ENCODE measurements around the gene SORCS3.

Gene SORCS3

GRCh38 chr10:105192146-105192545 is 551.1 kb downstream of the SORCS3 start:
- no peak for FAIRE-seq

GRCh38 chr10:105192861-105193260 is 551.8 kb downstream of the SORCS3 start:
- FAIRE-seq = no peak

DNA sequence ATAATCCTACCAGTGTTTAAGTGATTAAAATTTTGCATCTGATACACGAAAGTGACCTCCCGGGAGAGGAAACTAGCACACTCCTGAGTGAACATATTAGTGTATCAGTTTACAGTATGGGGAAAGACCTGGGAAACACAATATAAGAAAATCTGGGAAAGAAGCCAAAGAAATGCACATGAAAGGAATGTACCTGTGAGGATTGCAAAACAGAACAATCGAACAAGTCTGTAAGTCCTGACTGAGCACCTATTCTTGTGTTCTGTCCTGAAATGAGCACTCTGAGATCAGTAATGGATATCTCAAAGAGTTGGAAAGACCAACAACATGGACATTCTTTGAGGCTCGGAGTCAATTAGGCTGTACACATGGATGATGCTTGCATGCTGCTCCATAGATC is 554.7 kb downstream of the SORCS3 start:
- FAIRE-seq = no peak

GRCh38 chr10:105197598-105198364 is 556.7 kb downstream of the SORCS3 start:
- no peak for FAIRE-seq

DNA sequence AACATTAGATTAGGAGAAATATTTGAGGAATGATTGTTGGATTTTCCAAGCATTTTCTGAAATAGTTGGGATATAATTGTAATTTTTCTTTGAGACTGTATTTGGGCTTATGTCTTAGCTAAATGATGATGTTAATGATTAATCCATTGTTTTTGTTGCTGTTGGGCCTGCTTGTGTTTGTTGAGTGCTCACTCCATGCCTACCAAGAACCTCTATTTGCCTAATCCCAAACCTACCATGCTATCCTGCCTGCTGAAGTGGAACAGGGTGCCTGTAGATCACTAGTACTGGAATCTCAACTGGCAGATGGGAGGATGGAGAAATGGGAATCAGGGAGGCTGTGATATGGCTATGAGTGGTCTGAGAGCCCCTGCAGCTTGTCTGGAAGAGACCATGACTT is 565.5 kb downstream of the SORCS3 start:
- FAIRE-seq = no peak

- no peak for FAIRE-seq
Measured at GRCh38 chr10:105207476-105207995, 566.4 kb downstream of the SORCS3 start.

DNA sequence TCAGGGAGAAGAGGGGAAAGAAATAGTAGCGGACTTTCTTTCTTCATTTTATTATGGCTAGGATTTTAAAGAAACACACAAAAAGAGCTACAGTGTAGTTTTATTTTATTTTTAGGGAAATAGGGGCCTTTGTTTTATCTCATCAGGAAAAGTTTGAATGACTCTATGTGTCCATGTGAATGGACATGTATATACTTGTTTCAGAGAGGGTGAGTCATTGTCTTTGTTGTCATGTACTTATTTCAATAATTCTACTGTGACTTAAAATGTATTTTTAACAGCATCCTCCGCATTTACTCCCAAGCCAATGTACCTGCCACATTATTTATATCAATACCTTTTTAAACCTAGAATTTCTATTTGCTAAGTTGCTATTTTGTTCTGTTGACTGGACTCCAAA is 569.5 kb downstream of the SORCS3 start:
- FAIRE-seq = no peak

DNA sequence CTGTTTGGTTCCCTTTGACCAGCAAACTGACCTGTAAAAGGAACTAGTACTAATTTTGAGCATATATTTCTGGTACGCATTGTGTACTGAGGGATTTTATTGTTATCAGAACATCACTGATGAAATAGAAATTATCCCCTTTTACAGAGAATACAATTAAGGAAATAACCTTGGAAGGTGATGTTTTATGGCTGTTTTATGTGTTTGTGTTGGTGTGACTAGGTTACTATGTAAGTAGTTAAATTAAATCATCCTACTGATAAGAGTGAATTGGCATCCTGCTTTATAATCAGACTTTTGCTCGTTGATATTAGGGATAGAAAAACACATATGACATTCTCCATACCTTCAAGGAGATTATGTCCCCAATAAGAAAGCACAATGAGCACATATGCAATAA is 596.6 kb downstream of the SORCS3 start:
- no peak for FAIRE-seq

DNA sequence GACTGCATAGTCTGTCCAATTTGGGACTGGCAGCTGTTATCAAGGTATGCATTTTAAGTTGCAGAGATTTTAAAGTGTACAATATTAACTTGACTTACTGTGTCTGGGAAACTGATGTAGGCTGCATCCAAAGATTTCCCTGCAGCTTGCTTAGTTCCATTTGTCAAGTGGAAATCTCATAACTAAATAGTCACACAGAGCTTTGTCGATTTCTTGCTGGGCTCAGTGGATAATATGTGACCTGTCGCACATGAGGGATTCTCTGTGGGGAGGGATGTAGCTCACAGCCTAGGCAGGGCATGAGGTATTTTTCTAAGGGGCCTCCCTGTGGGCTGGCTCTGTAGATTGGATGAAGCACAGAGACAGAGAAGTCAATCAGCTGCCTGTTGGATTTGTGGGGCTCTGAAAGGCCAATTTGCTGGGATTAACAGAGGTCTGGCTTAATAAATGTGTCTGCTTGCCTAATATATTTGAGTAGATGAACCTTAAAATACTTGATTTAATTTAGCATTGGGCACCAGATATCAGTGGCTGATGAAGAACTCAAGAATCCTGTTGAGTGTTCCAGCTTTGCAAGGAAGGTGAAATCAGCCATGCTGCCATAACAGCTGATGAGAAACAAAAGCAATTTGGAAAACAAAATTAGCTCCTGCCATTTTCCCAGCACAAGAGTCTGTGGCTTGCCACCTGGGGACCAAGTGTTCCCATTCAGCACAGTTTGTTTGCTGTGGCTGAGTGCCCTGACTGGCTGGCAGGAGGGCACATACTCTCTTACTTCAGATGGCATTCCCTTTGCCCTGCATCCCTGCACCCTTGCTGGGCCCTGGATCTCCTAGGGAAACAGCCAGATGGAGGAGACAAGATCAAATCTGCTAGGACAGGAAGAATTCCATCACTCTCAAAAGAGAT is 598.5 kb downstream of the SORCS3 start:
- no peak for FAIRE-seq

DNA sequence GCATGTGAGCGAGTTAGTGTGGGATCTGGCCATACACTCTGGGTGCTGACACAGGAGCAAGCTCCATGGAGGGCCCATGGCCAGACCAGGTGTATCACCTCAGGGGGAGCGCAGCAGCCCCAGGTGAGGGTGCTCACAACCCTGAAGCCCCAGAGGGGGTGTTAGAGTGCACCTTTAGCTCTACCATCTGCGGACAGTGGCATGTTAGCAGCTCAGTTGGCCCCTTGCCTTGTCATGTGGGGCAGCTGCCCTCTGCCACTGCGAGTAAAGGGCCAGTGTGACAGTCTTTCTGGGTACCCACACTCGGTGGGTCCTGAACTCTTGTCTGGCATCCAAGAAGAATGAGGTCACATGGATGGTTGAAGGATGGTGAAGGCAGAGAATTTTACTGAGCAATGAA is 600.2 kb downstream of the SORCS3 start:
- no peak for FAIRE-seq

GRCh38 chr10:105243381-105243780 is 602.3 kb downstream of the SORCS3 start:
- FAIRE-seq = no peak

- no peak for FAIRE-seq
Measured at GRCh38 chr10:105243825-105244224, 602.7 kb downstream of the SORCS3 start.

- FAIRE-seq = no peak
Measured at GRCh38 chr10:105247831-105248499, 606.9 kb downstream of the SORCS3 start.

DNA sequence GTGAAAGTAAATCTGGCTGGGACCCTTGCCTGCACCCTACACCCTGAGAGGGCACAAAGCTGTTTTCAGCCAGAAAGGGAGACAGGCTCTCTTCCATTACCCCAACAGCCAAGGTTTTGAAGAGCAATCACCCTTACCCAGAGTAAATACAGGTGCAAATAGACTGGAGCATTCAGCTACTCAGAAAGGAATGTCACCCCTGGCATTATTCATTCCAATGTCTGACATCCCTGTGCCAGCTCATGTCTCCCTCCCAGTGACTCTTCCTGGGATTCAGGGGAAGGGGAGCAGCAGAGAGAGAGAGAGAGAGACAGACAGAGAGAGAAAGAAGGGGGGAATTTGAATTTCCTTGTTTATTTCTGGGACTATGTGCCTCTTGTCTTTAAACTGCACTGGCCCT is 611.8 kb downstream of the SORCS3 start:
- FAIRE-seq = no peak

DNA sequence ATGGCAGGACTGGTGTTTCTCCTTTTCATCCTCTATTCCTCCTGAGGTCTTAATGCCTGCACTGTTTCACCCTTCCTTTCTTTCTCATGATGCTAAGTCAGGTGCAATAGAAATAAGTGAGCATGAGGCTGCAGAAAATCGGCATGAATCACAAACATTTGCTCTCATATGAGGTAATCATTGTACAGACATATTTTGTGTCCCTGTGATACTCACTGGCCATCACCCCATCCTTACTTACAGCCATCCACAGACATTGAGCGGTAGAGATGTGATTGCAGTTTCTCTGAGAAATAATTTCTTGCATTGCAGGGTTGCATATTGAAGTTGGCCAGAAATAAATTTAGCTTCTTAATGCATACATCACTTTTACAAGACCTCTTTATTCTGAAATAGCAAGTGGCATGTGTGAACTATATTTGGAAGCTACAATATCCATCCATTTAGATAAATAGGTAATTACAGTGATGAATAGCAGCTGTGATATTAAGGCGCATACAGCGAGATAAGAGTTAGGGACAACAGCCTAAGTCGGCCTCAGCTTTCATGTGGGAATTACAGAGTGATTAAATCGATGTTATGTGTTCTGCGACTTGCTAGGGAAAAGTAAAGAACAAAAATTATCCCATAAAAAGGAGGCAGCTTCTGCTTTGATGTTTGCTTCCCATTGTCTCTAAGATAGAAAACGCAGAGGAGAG is 612.6 kb downstream of the SORCS3 start:
- FAIRE-seq = no peak

GRCh38 chr10:105258036-105258673 is 617.1 kb downstream of the SORCS3 start:
- FAIRE-seq = no peak

DNA sequence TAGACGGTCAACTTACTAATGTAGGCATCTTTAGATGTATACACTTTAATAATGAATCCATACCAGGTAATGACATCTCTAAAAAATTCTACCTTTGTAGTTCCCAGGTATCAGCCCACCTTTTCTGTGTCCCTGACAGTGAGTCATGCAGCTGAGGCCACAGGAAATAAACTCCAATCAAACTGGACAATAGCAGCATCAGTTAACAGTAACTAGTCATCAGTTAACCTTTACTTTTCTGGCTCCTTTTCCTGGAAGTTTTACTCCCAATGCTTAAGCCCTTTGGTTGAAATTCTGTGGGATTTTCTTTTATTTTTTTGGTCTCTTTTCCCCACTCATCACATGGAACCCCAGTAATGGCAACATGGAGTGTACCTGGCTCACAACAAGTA is 617.6 kb downstream of the SORCS3 start:
- no peak for FAIRE-seq

DNA sequence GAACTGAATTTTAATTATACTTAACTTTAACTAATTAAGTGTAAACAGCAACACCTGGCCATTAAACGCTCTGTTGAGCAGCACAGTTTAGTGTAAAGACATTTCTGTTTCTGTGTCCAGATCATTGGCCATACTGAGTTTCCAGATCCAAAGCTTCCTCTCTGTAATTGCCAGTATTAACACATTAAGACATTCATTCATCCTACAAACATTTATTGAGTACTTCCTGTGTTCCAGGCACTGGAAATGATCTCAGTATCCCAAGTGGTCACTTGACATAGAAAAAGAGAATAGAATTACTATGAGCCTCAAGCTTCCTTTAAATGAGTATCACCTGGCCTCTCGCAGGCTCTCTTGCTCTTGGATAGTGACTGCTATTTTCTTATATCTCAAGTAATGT is 618.1 kb downstream of the SORCS3 start:
- FAIRE-seq = no peak

- FAIRE-seq = no peak
Measured at GRCh38 chr10:105262666-105263065, 621.6 kb downstream of the SORCS3 start.

DNA sequence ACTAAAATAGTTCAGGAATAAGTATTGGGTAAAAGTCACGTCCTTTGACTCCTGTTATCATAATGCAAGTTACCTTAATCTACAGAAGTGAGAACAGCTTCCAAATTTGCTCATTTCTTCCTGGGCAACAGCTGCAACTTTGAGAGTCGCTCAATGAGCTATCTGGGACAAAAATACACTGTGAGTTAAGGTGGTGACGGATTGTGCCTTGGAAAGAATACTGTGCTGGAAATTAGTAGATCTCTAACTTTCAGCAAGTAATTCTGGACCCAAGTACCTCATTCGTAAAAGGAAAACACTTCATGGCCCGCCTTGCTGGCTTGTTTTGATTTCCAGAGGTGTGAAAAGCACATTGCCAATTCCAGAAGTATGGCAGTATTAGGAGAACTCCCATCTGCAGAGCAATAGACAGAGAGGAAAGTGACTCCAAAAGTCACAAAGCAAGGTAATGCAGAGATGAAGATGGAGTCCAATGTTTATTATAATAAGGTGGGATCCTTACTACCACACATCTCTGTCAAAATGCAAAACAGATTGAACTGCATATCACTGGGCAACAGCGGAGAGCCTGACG is 626.0 kb downstream of the SORCS3 start:
- FAIRE-seq = no peak

- FAIRE-seq = no peak
Measured at GRCh38 chr10:105268961-105269360, 627.9 kb downstream of the SORCS3 start.

GRCh38 chr10:105269689-105270088 is 628.6 kb downstream of the SORCS3 start:
- FAIRE-seq = no peak

Measured in G401.6 (cell line).